Measurements from ENCODE around the gene UBR4. TPM values are rescaled to one million over a fixed set of nuclear protein-coding genes. Genes with fewer than 3 reads are reported as not detected.

UBR4 gene
- total RNA-seq, 1 experiment from 2014 or later = 131 TPM

GRCh38 chr1:19198820-19199219, 11.2 kb downstream of the UBR4 start:
- Histone ChIP-seq H3K4ac (ENCODE audit: low read depth, low read length) (no peak overlapping the region), H4K20me1 (ENCODE audit: control insufficient read depth, insufficient read depth, insufficient read length) (no peaks in the 10 kb centered on the region), H3K18ac (ENCODE audit: insufficient read length, low read depth, low read length) (no peak overlapping the region), H3K27me3 (ENCODE audit: insufficient read depth, low read length) (no peaks in the 10 kb centered on the region), H2BK20ac (ENCODE audit: low read depth, low read length, poor library complexity, severe bottlenecking) (no peak overlapping the region), H2BK120ac (ENCODE audit: low read depth, low read length, poor library complexity, severe bottlenecking) (no peak overlapping the region), H3K4me1 (ENCODE audit: insufficient read depth, low read length) (no peaks in the 10 kb centered on the region), H2AK5ac (ENCODE audit: insufficient read length, low read length) (no peak overlapping the region), H4K91ac (ENCODE audit: insufficient read length, low read depth, low read length) (no peak overlapping the region), H3K79me2 (ENCODE audit: insufficient read depth, low read length) (peaks cover 11% of the 10 kb centered on the region; the same call in 1 of the 2 replicates), H2BK15ac (ENCODE audit: low read depth, low read length) (no peak overlapping the region), H2AFZ (ENCODE audit: low read length) (no peak overlapping the region), H2BK12ac (ENCODE audit: insufficient read length, low read depth, low read length) (no peak overlapping the region), H3K9me3 (ENCODE audit: control insufficient read depth, low read depth, low read length) (no peaks in the 10 kb centered on the region), H3K79me1 (ENCODE audit: insufficient read depth, low read depth, low read length, poor library complexity, severe bottlenecking) (peaks cover 9% of the 10 kb centered on the region), H3K14ac (ENCODE audit: insufficient read depth, low read length) (no peak overlapping the region), H3K23me2 (ENCODE audit: insufficient read length, low read depth, low read length, poor library complexity, severe bottlenecking) (no peaks in the 10 kb centered on the region), H4K8ac (replicated peaks; ENCODE audit: insufficient read length, low read depth, low read length) (no peak overlapping the region), H3K9ac (ENCODE audit: extremely low read depth, insufficient read length, low read length) (no peak overlapping the region), H3K4me2 (ENCODE audit: insufficient read depth, insufficient read length, low read length) (no peak overlapping the region), H3K27ac (ENCODE audit: insufficient read length, low read depth, low read length) (no peak overlapping the region), H4K5ac (ENCODE audit: insufficient read length, low read depth, low read length) (no peak overlapping the region), H3K23ac (ENCODE audit: insufficient read length, low read depth, low read length) (no peak overlapping the region), H3K56ac (ENCODE audit: insufficient read length, low read depth, low read length) (no peak overlapping the region), H2BK5ac (ENCODE audit: insufficient read length, low read length) (no peak overlapping the region), H3T11ph (ENCODE audit: low read length) (no peak overlapping the region)
- no peak for TF ChIP-seq CTCF (conservative IDR thresholded peaks at IDR 0.05)
- Mint-ChIP-seq H3K4me3 (no peak overlapping the region), H3K4me1 (no peaks in the 10 kb centered on the region), H3K36me3 (ENCODE audit: insufficient read depth in 1 of 3, low read depth in 3 of 3) (peaks cover 32 to 57% (median 54%) of the 10 kb centered on the region in 3 experiments; a peak in 6 of 7 replicates), H3K27me3 (ENCODE audit: low read depth) (no peaks in the 10 kb centered on the region), H3K27ac (no peak overlapping the region), H3K9me3 (no peaks in the 10 kb centered on the region)
- WGBS (ENCODE audit: extremely low coverage, insufficient read length, low lambda C conversion rate) = no CpG with 5 or more reads among the region's 4 CpGs
- DNase-seq = no peak
